HG02938 (cell line): ENCODE measurements around the gene AANAT.
"Not testable (repeated sequence)": the region's sequence is repeated elsewhere in the genome, so short reads cannot be mapped to it uniquely, and the experiment has no call there.

Experiments used
- ATAC-seq: cut with Tn5 transposase; IDR thresholded peaks from one replicate; pipeline ENCODE4 v1.9.1; 2021; ENCODE audit warnings: mild to moderate bottlenecking, moderate library complexity; ENCODE audit not compliant: unreplicated experiment

AANAT gene

DNA sequence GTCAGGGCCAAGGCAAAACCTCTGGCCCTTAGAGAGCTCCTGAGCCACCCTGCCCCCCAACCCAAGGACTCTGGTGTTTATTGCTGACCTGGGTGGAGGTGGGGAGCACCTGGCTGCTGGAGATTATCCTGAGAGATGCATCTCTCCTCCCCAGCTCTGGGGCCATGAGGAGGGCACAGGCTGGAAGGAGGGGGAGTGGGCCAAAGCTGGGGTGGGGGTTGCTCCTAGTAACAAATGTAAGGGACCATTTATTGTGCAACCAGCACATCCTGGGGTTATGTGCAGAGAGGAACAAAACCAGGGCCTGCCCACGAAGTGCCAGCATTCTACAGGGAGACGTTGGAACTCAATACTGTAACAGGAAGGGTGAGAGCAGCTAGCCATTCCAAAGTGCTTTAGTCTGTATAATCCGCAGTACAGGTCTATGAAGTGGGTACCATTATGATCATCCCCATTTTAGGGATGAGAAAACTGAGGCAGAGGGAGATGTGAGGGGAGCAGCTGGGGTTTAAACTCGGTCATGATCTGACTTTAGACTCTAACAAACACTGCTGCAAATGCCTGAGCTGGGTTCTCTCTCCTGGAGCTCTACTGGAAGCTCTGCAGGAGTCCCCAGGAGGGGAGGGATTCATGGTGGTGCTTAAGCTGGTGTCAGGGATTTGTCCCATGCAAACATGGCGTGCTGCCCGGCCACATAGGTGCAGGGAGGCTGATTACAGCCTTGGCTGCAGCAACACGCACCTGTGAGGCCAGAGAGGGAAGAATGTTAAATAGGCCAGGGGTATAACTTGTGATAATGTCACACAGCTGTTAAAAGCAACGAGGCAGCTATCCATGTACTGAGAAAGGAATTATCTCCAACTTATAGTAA lies 35.2 kb downstream of the AANAT start:
- ATAC-seq = no peak

DNA sequence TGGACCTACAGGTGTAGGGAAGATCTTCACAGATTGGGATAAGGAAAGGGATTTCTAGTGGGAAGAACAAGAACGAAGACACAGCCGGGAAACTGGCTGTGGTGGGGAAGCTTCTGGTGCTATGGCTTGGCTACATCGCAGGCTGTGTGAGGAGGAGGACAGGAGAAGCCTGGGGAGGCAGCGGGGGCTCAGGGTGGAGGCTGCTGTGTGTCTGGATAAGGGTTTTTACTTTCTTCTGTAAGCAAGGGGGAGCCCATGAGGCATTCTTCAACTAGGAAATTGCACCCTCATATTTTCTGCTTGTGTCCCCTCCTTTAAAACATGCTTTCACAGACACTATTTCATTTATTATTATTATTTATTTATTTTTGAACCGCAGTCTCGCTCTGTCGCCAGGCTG lies 36.7 kb downstream of the AANAT start:
- no peak for ATAC-seq

DNA sequence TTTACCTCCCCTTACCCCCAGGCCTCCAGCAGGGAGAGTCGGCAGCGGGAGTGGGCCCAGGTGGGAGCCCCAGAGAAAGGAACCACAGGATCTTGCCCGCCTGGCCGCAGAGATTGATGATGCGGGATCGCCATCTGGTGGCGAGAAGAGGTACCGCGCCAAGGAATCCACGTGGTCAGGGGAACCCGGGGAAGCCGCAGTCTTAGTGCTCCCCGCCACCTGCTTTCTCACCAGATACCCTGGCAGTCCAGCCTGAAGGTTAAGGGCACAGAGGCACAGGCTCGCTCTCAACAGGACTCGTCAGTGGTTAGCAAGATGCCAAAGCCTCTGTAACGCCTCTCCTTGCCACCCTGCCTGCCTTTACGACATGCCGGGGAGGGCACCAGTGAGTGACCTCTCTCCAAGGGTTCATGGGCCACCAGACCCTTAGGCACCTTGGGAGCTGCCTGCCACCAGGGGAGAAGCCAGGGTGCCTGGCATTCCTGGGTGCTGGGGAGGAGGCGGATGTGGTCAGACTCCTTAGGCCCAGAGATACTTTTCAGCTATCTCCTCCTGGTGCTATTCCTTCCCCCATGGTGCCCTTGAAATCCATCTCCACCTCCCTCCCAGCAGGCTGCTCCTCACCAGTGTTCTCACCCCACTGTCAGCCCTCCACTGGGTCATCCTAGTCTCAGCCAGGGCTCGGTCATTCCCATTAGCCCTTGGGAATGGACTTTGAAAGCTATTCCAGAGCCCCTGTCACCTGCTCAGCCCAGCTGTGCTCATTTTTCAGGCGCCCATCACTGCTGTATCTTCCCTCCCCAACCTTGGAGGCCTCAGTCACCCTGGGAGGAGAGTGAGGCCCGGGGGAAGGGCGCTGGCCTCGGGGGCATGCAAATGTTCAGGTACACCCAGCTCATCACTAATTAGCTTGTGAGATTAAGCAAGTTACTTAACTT lies 39.3 kb downstream of the AANAT start:
- no peak for ATAC-seq

DNA sequence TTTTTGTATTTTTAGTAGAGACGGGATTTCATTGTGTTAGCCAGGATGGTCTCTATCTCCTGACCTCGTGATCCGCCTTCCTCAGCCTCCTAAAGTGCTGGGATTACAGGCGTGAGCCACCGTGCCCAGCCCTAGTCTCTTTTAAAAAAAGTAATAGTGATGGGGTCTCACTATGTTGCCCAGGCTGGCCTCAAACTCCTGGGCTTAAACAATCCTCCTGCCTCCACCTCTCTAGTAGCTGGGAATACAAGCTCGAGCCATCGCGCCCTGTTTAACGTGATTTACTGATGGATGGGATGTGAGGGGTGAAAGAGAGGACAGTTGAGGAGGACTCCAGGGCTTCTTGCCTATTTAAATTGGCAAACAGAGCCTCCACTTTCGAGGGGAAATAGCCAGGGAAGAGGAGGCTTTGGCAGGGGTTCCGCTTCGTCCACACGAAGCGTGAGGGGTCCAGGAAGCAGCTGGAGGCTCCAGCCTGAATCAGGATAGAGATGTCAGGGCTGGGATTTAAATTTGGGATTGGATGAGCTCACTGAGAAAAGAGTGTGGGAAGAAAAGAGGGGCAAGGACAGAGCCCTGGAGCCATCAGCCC lies 41.2 kb downstream of the AANAT start:
- ATAC-seq = not testable (repeated sequence)

GRCh38 chr17:76510831-76511244 lies 43.4 kb downstream of the AANAT start:
- no peak for ATAC-seq

DNA sequence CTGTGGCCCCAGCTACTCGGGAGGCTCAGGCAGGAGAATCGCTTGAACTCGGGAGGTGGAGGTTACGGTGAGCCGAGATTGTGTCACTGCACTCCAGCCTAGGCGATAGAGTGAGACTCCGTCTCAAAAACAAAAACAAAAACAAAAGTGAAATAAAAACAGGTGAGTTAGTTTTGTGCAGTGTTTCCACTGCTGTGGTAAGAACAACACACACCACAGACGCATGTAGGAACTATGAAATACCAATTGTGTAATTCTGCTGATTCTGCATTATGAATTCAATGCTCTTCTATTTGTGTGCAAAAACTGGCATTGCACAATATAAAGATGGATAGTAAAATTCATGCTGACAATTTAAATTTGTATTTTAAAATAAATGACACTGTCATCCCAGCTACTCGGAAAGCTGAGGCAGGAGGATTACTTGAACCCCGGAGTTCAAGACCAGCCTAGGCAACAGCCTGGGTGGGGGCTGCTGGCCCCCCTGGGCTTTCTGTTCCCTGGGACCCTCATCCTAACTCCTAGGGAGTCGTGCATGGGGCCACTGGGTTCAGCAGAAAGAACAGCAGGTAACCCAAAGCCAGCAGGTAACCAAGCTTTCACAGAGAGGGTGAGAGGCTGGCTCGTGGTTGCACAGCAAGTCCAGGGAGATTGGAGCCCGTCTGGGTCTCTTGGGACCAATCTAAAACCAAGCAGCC lies 44.4 kb downstream of the AANAT start:
- ATAC-seq = no peak

DNA sequence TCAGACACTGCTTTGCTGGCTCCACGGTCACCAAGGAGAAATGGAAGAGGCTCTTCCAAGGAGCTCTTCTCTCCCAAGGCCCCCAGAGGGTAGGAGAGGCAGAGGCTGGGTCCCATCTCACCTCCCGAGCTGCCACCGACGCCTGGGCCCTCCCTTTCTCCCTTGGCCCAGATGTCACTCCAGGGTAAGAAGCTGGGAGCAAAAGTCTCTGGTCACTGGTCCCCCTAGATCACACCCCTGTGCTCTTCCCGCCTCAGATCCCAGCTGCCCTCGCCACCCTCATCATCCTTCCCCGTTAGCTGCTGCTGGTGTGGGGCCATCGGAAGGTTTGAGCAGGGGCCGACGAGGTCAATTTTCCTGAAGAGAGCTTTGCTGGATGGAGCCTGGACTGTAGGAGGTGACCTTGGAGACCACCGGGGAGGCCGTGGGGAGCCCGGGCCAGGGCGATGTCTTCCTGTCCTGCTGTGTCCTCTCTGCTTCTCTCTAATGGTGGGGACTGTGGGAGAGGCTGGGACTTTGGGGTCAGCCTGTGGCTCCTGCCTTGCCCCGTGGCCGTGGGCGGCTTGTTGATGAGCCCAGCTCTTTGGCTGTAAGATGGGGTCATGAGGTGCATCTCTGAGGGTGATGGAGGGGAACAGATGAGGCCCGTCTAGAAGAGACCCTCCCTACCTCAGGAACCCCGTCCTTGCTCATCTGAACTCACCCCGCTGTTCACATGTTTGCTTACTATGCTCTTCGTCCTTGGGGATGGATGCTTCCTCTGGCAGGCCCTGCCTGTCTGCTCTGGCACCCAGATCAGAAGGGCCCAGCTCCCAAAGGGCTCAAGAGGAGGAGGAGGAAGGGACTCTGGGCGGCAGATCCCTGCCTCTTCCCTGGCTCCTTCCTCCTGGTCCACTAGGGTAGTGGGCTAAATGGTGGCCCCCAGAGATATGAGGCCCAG lies 45.2 kb downstream of the AANAT start:
- no peak for ATAC-seq

DNA sequence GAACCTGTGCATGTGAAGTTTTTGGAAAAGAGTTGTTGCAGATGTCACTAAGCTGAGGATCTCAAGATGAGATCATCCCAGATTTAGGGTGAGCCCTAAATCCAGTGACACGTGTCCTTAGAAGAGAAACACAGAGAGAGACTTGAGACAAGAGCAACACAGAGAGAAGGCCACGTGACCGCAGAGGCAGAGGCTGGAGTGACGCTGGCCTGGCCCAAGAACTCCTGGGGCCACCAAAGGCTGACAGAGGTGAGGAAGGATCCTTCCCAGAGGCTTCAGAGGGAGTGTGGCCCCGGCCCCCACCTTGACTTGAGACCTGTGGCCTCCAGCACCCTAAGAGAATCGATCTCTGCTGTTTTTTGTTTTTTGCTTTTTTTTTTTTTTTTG lies 45.9 kb downstream of the AANAT start:
- no peak for ATAC-seq

DNA sequence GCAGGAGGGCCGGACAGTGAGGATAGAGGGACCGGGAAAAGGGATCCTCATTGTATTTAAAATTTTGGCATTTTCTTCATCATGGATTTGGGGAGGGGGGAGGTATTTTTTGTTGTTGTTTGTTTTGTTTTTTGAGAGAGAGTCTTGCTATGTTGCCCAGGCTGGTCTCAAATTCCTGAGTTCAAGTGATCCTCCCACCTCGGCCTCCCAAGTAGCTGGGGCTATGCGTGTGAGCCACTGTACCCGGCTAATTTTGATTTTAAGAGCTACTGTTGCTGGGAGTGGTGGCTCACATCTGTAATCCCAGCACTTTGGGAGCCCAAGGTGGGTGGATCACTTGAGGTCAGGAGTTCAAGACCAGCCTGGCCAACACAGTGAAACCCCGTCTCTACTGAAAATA lies 47.0 kb downstream of the AANAT start:
- not testable (repeated sequence) for ATAC-seq

DNA sequence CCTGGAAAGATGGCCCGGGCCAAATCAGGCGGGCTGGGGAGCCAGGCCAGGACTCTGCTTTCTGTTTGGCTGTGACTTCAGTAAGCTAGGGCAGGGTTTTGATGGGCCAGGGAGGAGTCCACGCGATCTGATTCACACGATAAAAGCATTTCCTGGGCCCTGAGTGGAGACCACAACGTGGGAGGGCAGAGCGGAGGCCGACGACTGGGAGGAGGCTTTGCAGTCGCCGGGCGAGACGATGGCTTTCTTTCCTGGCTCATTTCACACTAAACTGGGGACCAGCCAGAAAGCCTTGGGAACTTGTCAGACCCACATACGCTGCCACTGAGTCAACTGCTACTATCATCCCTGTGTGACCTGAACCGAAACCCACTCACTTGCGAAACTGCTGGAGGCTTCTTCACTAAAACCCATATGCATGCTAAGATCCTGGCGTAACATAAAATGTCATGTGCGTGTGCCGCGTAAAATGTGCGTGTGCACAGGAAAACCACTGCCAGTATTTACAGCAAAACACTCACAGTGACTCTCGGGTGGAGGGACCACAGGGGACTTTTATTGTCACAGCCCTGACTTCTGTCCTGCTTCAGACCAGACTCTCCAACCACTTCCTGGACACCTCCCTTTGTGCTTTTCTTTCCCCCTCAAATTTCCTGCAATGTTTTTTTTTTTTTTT lies 48.0 kb downstream of the AANAT start:
- ATAC-seq = peak; percentile 53

- ATAC-seq = no peak
Observed at GRCh38 chr17:76517638-76518038, 50.2 kb downstream of the AANAT start.

DNA sequence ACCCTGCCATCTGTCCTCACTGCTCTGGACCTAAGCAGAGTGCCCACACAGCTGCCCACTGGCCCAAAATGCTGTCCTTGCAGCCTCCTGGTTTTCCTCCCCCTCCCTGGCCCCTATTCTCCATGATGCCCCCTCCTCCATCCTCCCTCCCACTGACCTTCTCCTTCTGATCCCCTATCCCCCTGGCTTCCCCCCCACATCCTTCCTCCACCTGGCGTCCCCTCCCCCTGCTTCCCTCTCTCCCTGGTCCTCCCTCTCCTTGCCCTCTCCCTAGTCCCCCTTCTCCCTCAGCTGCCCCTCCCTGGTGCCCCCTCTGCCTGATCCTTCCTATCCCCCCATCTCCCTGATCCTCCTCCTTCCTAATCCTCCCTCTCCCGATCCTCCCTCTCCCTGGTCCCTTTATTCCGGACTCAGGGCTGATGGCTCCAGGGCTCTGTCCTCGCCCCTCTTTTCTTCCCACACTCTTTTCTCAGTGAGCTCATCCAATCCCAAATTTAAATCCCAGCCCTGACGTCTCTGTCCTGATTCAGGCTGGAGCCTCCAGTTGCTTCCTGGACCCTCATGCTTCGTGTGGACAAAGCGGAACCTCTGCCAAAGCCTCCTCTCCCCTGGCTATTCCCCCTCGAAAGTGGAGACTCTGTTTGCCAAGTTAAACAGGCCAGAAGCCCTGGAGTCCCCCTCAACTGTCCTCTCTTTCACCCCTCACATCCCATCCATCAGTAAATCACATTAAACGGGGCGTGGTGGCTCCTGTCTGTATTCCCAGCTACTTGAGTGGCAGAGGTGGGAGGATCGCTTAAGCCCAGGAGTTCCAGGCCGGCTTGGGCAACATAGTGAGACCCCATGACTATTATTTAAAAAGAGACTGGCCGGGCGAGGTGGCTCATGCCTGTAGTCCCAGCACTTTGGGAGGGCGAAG lies 51.9 kb downstream of the AANAT start:
- no peak for ATAC-seq
